ENCODE measurements around the gene BMERB1. TPM values are rescaled to one million over a fixed set of nuclear protein-coding genes. Genes with fewer than 3 reads are reported as not detected.
"Not testable (repeated sequence)": the region's sequence is repeated elsewhere in the genome, so short reads cannot be mapped to it uniquely, and the experiment has no call there.

The BMERB1 gene
- total and polyA plus RNA-seq, 7 experiments from 2014 or later: 0.51 to 8.2 (median 2.3) TPM

GRCh38 chr16:15564604-15565339 is 130.4 kb downstream of the BMERB1 start:
- POLR2A ChIA-PET: no interaction called here
- Mint-ChIP-seq H3K4me1 (peaks cover 0 to 5% (median 0%) of the 10 kb centered on the region in 7 donors), H3K27ac (no peak overlapping the region), H3K9me3 (peaks cover 0 to 5% (median 3%) of the 10 kb centered on the region in 11 donors), H3K36me3 (peaks cover 0 to 8% (median 0%) of the 10 kb centered on the region in 5 donors), H3K27me3 (no peaks in the 10 kb centered on the region), H3K4me3 (no peak overlapping the region)
- Histone ChIP-seq H3K4me3 (ENCODE audit: low read length) (no peak overlapping the region), H3K27ac (ENCODE audit: low read depth, low read length) (no peak overlapping the region), H3K27me3 (ENCODE audit: control insufficient read depth in 2 of 2, insufficient read depth in 2 of 2, low read length in 2 of 2) (no peaks in the 10 kb centered on the region), H3K4me1 (ENCODE audit: control insufficient read depth in 2 of 2, insufficient read depth in 2 of 2, low read length in 2 of 2) (no peaks in the 10 kb centered on the region), H3K36me3 (ENCODE audit: control insufficient read depth in 2 of 3, insufficient read depth in 3 of 3, low read length in 3 of 3) (no peaks in the 10 kb centered on the region), H3K9me3 (ENCODE audit: control insufficient read depth in 2 of 3, low read length in 3 of 3) (no peaks in the 10 kb centered on the region)
- no peak for DNase-seq
- intact Hi-C loops (cut with micrococcal nuclease): no loop called here
- CTCF ChIA-PET: no interaction called here
- no peak for ATAC-seq

DNA sequence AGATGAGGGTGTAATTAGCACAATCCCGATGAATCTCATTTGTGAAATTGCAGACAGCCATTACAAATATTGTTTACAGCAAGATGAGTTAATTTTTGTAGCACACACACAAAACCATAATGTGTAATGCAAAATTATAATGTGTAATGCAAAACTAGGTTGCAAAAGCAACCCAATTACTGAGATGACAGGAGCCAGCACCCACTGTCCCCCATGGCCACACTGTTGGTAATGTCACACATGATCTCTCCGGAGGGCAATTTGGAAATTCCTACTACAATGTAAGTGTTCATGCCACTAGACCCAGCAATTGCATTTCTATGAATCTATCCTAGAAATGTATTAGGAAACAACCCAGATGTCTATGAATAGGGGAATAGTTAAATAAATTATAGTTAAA is 131.7 kb downstream of the BMERB1 start:
- no peak overlapping the region for H3K4me3 ChIP-seq (ENCODE audit: low read length)
- no peak for DNase-seq
- no peak for ATAC-seq
- H3K27me3 ChIP-seq (ENCODE audit: control insufficient read depth in 2 of 2, insufficient read depth in 2 of 2, low read length in 2 of 2): no peaks in the 10 kb centered on the region
- Mint-ChIP-seq H3K4me3 (no peak overlapping the region), H3K27me3 (no peaks in the 10 kb centered on the region), H3K27ac (no peak overlapping the region), H3K36me3 (peaks cover 0 to 8% (median 0%) of the 10 kb centered on the region in 5 donors), H3K4me1 (peaks cover 0 to 5% (median 0%) of the 10 kb centered on the region in 7 donors), H3K9me3 (peaks cover 0 to 5% (median 3%) of the 10 kb centered on the region in 11 donors)
- no peaks in the 10 kb centered on the region for H3K9me3 ChIP-seq (ENCODE audit: control insufficient read depth in 2 of 3, low read length in 3 of 3)
- intact Hi-C loops (cut with micrococcal nuclease): no loop called here
- no peaks in the 10 kb centered on the region for H3K4me1 ChIP-seq (ENCODE audit: control insufficient read depth in 2 of 2, insufficient read depth in 2 of 2, low read length in 2 of 2)
- ChIA-PET CTCF (no interaction called here), POLR2A (no interaction called here)
- H3K36me3 ChIP-seq (ENCODE audit: control insufficient read depth in 2 of 3, insufficient read depth in 3 of 3, low read length in 3 of 3): no peaks in the 10 kb centered on the region
- no peak overlapping the region for H3K27ac ChIP-seq (ENCODE audit: low read depth, low read length)

GRCh38 chr16:15567823-15568222 is 133.4 kb downstream of the BMERB1 start:
- peaks cover 0 to 17% (median 0%) of the 10 kb centered on the region in 5 donors for H3K36me3 Mint-ChIP-seq
- Histone ChIP-seq H3K36me3 (ENCODE audit: control insufficient read depth in 2 of 3, insufficient read depth in 3 of 3, low read length in 3 of 3) (no peaks in the 10 kb centered on the region), H3K4me1 (ENCODE audit: control insufficient read depth in 2 of 2, insufficient read depth in 2 of 2, low read length in 2 of 2) (no peaks in the 10 kb centered on the region), H3K27me3 (ENCODE audit: control insufficient read depth in 2 of 2, insufficient read depth in 2 of 2, low read length in 2 of 2) (no peaks in the 10 kb centered on the region), H3K9me3 (ENCODE audit: control insufficient read depth in 2 of 3, low read length in 3 of 3) (no peaks in the 10 kb centered on the region), H3K4me3 (ENCODE audit: low read length) (no peak overlapping the region), H3K27ac (ENCODE audit: low read depth, low read length) (no peak overlapping the region)
- CTCF ChIA-PET: interaction anchor here (0.6 kb wide), 1 partner anchor 31 kb away, joined by 4 read pairs; no protein-coding TSS in a partner anchor
- no peak for DNase-seq
- no peak overlapping the region for H3K4me3 Mint-ChIP-seq
- ATAC-seq: no peak
- H3K27me3 Mint-ChIP-seq: no peaks in the 10 kb centered on the region
- peaks cover 0 to 9% (median 0%) of the 10 kb centered on the region in 7 donors for H3K4me1 Mint-ChIP-seq
- POLR2A ChIA-PET: no interaction called here
- peaks cover 0 to 7% (median 3%) of the 10 kb centered on the region in 11 donors for H3K9me3 Mint-ChIP-seq
- H3K27ac Mint-ChIP-seq: no peak overlapping the region
- intact Hi-C loops (cut with micrococcal nuclease): no loop called here

DNA sequence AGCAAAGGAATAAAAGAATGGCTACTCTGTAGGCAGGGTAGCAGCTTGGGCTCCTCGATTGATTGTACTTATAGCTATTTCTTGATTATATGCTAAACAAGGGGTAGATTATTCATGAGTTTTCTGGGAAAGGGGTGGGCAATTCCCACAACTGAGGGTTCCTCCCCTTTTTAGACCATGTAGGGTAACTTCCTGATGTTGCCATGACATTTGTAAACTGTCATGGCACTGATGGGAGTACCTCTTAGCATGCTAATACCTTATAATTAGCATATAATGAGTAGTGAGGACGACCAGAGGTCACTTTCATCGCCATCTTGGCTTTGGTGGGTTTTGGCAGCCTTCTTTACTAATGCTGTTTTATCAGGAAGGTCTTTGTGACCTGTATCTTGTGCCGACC is 136.3 kb downstream of the BMERB1 start:
- intact Hi-C loops (cut with micrococcal nuclease); H3K27me3 ChIP-seq (ENCODE audit: control insufficient read depth in 2 of 2, insufficient read depth in 2 of 2, low read length in 2 of 2); H3K27ac Mint-ChIP-seq; POLR2A ChIA-PET; H3K27me3 Mint-ChIP-seq; H3K9me3 ChIP-seq (ENCODE audit: control insufficient read depth in 2 of 3, low read length in 3 of 3); ATAC-seq; DNase-seq; H3K4me3 Mint-ChIP-seq; H3K36me3 ChIP-seq (ENCODE audit: control insufficient read depth in 2 of 3, insufficient read depth in 3 of 3, low read length in 3 of 3); H3K4me1 ChIP-seq (ENCODE audit: control insufficient read depth in 2 of 2, insufficient read depth in 2 of 2, low read length in 2 of 2); CTCF ChIA-PET; H3K4me3 ChIP-seq (ENCODE audit: low read length); H3K27ac ChIP-seq (ENCODE audit: low read depth, low read length): not testable (repeated sequence)
- H3K36me3 Mint-ChIP-seq: peaks cover 0 to 27% (median 0%) of the 10 kb centered on the region in 5 donors
- H3K9me3 Mint-ChIP-seq: peaks cover 0 to 11% (median 0%) of the 10 kb centered on the region in 11 donors
- H3K4me1 Mint-ChIP-seq: peaks cover 0 to 11% (median 0%) of the 10 kb centered on the region in 7 donors

DNA sequence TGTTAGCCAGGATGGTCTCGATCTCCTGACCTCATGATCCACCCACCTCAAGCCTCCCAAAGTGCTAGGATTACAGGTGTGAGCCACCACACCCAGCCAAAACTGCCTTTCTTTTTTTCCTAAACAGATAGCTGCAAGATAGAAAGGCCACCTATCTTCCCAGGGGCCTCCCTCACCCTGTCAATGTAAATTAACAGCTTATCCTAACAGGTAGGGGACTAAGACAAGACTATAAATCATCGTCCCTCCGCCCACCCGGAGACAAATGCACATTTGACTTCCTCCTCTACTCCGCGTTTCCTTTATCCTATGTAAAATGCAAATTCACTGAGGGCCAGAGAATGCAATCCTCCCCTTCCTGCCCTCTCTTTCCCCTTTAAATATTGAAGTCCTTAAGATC is 137.2 kb downstream of the BMERB1 start:
- Mint-ChIP-seq H3K4me3 (no peak overlapping the region), H3K9me3 (peaks cover 0 to 11% (median 0%) of the 10 kb centered on the region in 11 donors), H3K36me3 (peaks cover 0 to 26% (median 0%) of the 10 kb centered on the region in 5 donors), H3K27ac (no peak overlapping the region), H3K27me3 (no peaks in the 10 kb centered on the region), H3K4me1 (peaks cover 0 to 11% (median 0%) of the 10 kb centered on the region in 7 donors)
- Histone ChIP-seq H3K27me3 (ENCODE audit: control insufficient read depth in 2 of 2, insufficient read depth in 2 of 2, low read length in 2 of 2) (no peaks in the 10 kb centered on the region), H3K4me3 (ENCODE audit: low read length) (no peak overlapping the region), H3K9me3 (ENCODE audit: control insufficient read depth in 2 of 3, low read length in 3 of 3) (no peaks in the 10 kb centered on the region), H3K27ac (ENCODE audit: low read depth, low read length) (no peak overlapping the region), H3K36me3 (ENCODE audit: control insufficient read depth in 2 of 3, insufficient read depth in 3 of 3, low read length in 3 of 3) (no peaks in the 10 kb centered on the region), H3K4me1 (ENCODE audit: control insufficient read depth in 2 of 2, insufficient read depth in 2 of 2, low read length in 2 of 2) (no peaks in the 10 kb centered on the region)
- ChIA-PET CTCF (interaction anchor here (0.5 kb wide), 1 partner anchor 53 kb away, joined by 3 read pairs; no protein-coding TSS in a partner anchor), POLR2A (no interaction called here)
- DNase-seq (no peak), ATAC-seq (no peak)
- intact Hi-C loops (cut with micrococcal nuclease): no loop called here

DNA sequence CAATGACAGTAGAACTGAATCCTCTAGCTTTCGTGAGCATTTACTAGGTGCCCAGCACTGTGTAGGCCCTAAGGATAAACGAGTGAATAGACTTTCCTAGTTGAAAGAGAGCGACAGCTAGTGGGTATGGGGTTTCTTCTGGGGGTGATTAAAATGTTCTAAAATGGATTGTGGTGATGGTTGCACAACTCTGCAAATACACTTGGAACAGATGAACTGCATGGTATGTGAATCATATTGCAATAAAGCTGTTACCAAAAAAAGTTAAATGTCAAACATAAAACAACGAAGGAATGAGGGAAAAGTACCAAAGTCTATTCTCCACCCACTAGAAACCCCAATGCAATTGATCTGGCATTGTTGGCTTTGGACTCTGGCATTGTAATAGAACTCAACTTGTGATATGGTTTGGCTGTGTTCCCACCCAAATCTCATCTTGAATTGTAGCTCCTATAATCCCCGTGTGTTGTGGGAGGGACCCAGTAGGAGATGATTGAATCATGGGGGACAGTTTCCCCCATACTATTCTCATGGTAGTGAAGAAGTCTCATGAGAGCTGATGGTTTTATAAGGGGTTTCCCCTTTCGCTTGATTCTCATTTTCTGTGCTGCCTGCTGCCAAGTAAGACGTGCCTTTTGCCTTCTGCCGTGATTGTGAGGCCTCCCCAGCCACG is 138.1 kb downstream of the BMERB1 start:
- H3K4me1 Mint-ChIP-seq: peaks cover 0 to 11% (median 0%) of the 10 kb centered on the region in 7 donors
- H3K4me3 ChIP-seq (ENCODE audit: low read length): no peak overlapping the region
- CTCF ChIA-PET: interaction anchor here (0.5 to 0.7 kb wide), 2 partner anchors 54 to 123 kb away, joined by 3 to 4 read pairs; no protein-coding TSS in a partner anchor
- H3K4me3 Mint-ChIP-seq: no peak overlapping the region
- POLR2A ChIA-PET: no interaction called here
- DNase-seq (no peak), ATAC-seq (no peak)
- intact Hi-C loops (cut with micrococcal nuclease): no loop called here
- H3K27ac ChIP-seq (ENCODE audit: low read depth, low read length): no peak overlapping the region
- H3K4me1 ChIP-seq (ENCODE audit: control insufficient read depth in 2 of 2, insufficient read depth in 2 of 2, low read length in 2 of 2): no peaks in the 10 kb centered on the region
- H3K36me3 ChIP-seq (ENCODE audit: control insufficient read depth in 2 of 3, insufficient read depth in 3 of 3, low read length in 3 of 3): no peaks in the 10 kb centered on the region
- no peaks in the 10 kb centered on the region for H3K27me3 ChIP-seq (ENCODE audit: control insufficient read depth in 2 of 2, insufficient read depth in 2 of 2, low read length in 2 of 2)
- H3K27me3 Mint-ChIP-seq: no peaks in the 10 kb centered on the region
- peak overlapping the region in 2 of 9 donors; percentile 43 to 75 for H3K27ac Mint-ChIP-seq
- peaks cover 0 to 26% (median 0%) of the 10 kb centered on the region in 5 donors for H3K36me3 Mint-ChIP-seq
- no peaks in the 10 kb centered on the region for H3K9me3 ChIP-seq (ENCODE audit: control insufficient read depth in 2 of 3, low read length in 3 of 3)
- peaks cover 0 to 13% (median 0%) of the 10 kb centered on the region in 11 donors for H3K9me3 Mint-ChIP-seq

All from naive thymus-derived CD4-positive, alpha-beta T cell (primary cell).